Transverse colon (tissue), 4 donors: Measurements from ENCODE around the gene GBX1. TPM values are rescaled to one million over a fixed set of nuclear protein-coding genes. Genes with fewer than 3 reads are reported as not detected.

Experiments used
- DNase-seq: peaks from one replicate; pipeline ENCODE4 v3.0.0-alpha.2; 2019
- H3K27ac ChIP-seq, 4 donors: fragments of 200-600 bp; sonication (generic); 2 replicates each; pipeline ENCODE4 v1.5.1; 2016 to 2018; ENCODE audit warnings: inconsistent platforms in 4 of 4
- H3K27me3 ChIP-seq: fragments of 200-600 bp; sonication (generic); 2 replicates; pipeline ENCODE4 v1.5.1; 2017; ENCODE audit warnings: inconsistent platforms
- H3K36me3 ChIP-seq, 4 donors: fragments of 200-600 bp; sonication (generic); 2 replicates each; pipeline ENCODE4 v1.5.1; 2017 to 2019; ENCODE audit warnings: inconsistent platforms in 4 of 4
- H3K4me1 ChIP-seq, 4 donors: fragments of 200-600 bp; sonication (generic); 2 replicates each; pipeline ENCODE4 v1.5.1; 2017 to 2020; ENCODE audit warnings: inconsistent platforms in 4 of 4
- H3K4me3 ChIP-seq, 4 donors: fragments of 200-600 bp; sonication (generic); 1 replicate in 1 of 4; 2 replicates in 3 of 4; pipeline versions ENCODE4 v1.5.1 to v1.6.1; 2017 to 2019; ENCODE audit warnings: inconsistent platforms in 4 of 4
- H3K9me3 ChIP-seq, 2 donors: fragments of 200-600 bp; sonication (generic); 2 replicates each; pipeline ENCODE4 v1.5.1; 2017 to 2019; ENCODE audit warnings: inconsistent platforms in 2 of 2
- EP300 ChIP-seq: sonication (generic); formaldehyde crosslinking; IDR thresholded peaks from one replicate; pipeline ENCODE4 v1.6.1; 2017; ENCODE audit warnings: antibody characterized with exemption, low read depth
- POLR2A ChIP-seq: fragments of 450-650 bp; IDR thresholded peaks from one replicate; pipeline ENCODE4 v1.6.1; 2016; ENCODE audit warnings: antibody characterized with exemption, mild to moderate bottlenecking, moderate library complexity
- POLR2AphosphoS5 ChIP-seq, 3 donors: sonication (generic); formaldehyde crosslinking; IDR thresholded peaks; one replicate each; pipeline ENCODE4 v1.6.1; 2016; ENCODE audit warnings: antibody characterized with exemption in 3 of 3
- WGBS, 2 donors: methylation state at CpG; one replicate each; pipeline ENCODE4 v1.1.5; 2018; ENCODE audit warnings: low coverage in 1 of 2; 5-methylcytosine and 5-hydroxymethylcytosine counted together
- in situ Hi-C, 4 donors: fragments of 200-750 bp; cut with MboI; loops; one replicate each; pipeline versions ENCODE4 v1.15.0 to v1.15.1; 2017; ENCODE audit warnings: low sequenced_read_pairs in 3 of 4, low pct_ligation_motif_present in 1 of 4, low pct_unique_long_range_greater_than_20kb in 1 of 4
- intact Hi-C: fragments of 100-400 bp; cut with DNase I; formaldehyde crosslinking; loops from one replicate; pipeline ENCODE4 v1.15.1; 2023; ENCODE audit warnings: low total_unique reads
- total RNA-seq, 4 donors: library from RNA; depleted of rRNA; stranded (reverse); fragments of >200 nt; gene quantifications; one replicate each; pipeline ENCODE4 v1.1.0, GENCODE V29; 2016
- TF ChIP-seq, protein P1 (sequence below), 5 experiments: fragments of 200-600 bp in 3 of 5; fragments of 450-650 bp in 2 of 5; sonication (generic) in 3 of 5; IDR thresholded peaks; 1 replicate in 2 of 5; 2 replicates in 3 of 5; pipeline ENCODE4 v1.5.1; 2016 to 2017; ENCODE audit warnings: antibody characterized with exemption in 5 of 5, inconsistent platforms in 3 of 5, mild to moderate bottlenecking in 2 of 5, moderate library complexity in 1 of 5

Gene GBX1
- total RNA-seq, 4 donors from 2014 or later = not detected

DNA sequence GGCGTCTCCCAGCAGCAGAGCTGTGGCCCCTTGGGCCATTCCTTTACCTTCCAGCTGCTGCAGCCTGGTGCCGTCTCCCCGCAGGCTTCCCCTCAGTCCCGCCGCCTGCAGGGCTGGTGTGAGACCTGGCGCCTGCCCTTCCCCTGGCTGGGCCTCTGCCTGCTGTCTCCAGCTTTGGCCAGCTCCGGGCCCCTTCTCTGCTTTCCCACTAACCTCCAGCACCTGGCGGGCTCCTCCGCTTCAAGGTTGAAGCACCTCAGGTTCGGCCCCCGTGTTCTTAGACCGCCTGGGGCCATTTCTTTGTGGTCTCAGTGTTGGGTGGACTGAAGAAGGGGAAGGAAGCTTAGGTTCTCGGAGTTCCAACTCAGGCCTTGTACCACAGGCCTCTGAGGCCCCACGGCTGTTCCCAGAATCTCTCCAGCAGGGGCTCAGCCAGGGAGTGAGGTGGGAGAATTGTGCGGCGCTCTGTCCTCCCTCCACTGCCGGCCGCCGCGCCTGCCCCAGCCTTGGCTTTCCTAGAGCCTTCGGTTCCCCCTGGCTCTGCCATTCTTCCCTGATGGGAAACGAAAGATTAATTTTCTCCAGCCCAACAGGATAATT is 30.3 kb downstream of the GBX1 start:
- TF ChIP-seq POLR2A (no peak), POLR2AphosphoS5 (IDR thresholded peaks at IDR 0.05) (no peak), EP300 (no peak)
- TF ChIP-seq, protein P1, sequence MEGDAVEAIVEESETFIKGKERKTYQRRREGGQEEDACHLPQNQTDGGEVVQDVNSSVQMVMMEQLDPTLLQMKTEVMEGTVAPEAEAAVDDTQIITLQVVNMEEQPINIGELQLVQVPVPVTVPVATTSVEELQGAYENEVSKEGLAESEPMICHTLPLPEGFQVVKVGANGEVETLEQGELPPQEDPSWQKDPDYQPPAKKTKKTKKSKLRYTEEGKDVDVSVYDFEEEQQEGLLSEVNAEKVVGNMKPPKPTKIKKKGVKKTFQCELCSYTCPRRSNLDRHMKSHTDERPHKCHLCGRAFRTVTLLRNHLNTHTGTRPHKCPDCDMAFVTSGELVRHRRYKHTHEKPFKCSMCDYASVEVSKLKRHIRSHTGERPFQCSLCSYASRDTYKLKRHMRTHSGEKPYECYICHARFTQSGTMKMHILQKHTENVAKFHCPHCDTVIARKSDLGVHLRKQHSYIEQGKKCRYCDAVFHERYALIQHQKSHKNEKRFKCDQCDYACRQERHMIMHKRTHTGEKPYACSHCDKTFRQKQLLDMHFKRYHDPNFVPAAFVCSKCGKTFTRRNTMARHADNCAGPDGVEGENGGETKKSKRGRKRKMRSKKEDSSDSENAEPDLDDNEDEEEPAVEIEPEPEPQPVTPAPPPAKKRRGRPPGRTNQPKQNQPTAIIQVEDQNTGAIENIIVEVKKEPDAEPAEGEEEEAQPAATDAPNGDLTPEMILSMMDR (IDR thresholded peaks at IDR 0.05) = no peak
- intact Hi-C loops = no loop called here
- Histone ChIP-seq H3K9me3 (no peaks in the 10 kb centered on the region), H3K4me1 (no peaks in the 10 kb centered on the region), H3K27ac (no peak overlapping the region), H3K27me3 (no peaks in the 10 kb centered on the region), H3K36me3 (peaks cover 0 to 20% (median 9%) of the 10 kb centered on the region in 4 donors), H3K4me3 (no peak overlapping the region)
- WGBS, 2 donors = 88 to 91% methylated on average over 7 to 22 of the region's 22 CpGs
- DNase-seq = no peak
- in situ Hi-C loops = no loop called here

DNA sequence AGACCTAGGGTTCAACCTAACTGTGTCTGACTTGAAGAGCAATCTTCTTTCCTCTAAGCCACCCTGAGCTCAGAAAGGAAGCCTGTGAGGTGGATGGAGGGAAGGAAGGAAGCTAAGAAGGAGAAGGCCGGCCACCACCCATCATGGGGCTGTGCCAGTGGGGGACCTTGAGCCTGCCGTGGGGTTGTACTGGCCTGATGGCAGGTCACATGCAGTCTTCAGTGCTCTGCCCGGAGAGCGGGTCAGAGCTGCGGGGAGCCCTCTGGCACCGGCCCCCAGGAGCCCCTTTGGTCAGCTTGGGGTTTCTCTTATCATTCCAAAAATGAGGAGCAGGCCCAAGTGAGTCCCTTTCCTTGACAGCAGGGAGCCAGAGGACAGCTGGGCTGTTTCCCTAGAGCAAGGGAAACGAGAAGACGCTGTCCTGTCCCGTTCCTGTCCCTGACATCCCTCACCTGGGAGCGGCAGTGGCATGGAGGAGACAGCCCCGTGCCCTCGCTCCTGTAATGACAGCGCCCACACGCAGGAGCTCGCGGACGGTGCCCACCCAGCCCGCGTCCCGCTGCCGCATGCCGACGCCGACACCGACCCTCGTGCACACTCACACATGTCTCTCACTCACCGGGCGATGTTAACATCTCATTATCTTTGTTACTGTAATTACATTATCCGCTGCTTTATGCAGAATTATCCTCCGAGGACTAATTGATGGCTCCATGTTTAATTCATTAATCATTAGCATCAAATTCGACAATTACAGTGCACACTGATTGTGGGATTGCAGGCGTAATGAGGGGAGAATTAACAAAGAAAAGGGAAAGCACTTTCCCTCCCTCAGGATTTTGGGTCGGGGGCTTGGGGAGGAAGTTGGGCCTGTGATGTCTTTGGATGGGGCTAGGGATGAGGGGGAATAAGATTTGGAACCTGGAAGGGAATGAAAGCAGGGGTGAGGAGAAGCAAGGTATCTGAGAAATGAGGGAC is 31.3 kb downstream of the GBX1 start:
- Histone ChIP-seq H3K27ac (no peak overlapping the region), H3K27me3 (no peaks in the 10 kb centered on the region), H3K36me3 (peaks cover 0 to 20% (median 9%) of the 10 kb centered on the region in 4 donors), H3K9me3 (no peaks in the 10 kb centered on the region), H3K4me3 (no peak overlapping the region), H3K4me1 (no peaks in the 10 kb centered on the region)
- DNase-seq = no peak
- WGBS, 2 donors = 90 to 95% methylated on average over 20 to 33 of the region's 33 CpGs
- in situ Hi-C loops (no loop called here), intact Hi-C loops (no loop called here)
- TF ChIP-seq POLR2AphosphoS5 (IDR thresholded peaks at IDR 0.05) (no peak), EP300 (no peak), POLR2A (no peak)
- TF ChIP-seq, protein P1 (IDR thresholded peaks at IDR 0.05) = no peak

DNA sequence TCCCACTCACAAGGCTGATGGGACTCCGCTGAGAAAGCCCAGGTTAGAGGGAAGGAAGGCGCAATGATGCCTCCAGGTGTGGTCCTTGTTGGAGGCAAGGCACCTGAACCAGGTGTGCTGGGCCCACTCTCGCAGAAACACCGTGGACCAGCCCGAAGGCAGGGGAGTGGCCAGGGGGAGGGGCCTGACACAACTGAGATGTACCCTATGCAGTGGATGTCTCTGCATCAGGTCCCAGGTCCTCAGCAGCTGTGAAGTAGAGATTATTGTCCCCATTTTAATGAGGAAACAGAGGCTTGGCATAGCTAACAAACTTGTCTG is 32.0 kb downstream of the GBX1 start:
- 99% methylated on average over 5 of the region's 5 CpGs; no CpG with 5 or more reads in 1 of the 2 donors for WGBS, 2 donors
- intact Hi-C loops = no loop called here
- no peaks in the 10 kb centered on the region for H3K9me3 ChIP-seq
- TF ChIP-seq, protein P1 (IDR thresholded peaks at IDR 0.05) = no peak
- no peak for TF ChIP-seq POLR2AphosphoS5 (IDR thresholded peaks at IDR 0.05)
- TF ChIP-seq EP300 = no peak
- no peak for TF ChIP-seq POLR2A
- no peak overlapping the region for H3K27ac ChIP-seq
- DNase-seq = no peak
- peaks cover 0 to 20% (median 9%) of the 10 kb centered on the region in 4 donors for H3K36me3 ChIP-seq
- in situ Hi-C loops = no loop called here
- no peak overlapping the region for H3K4me3 ChIP-seq
- H3K4me1 ChIP-seq = no peaks in the 10 kb centered on the region
- no peaks in the 10 kb centered on the region for H3K27me3 ChIP-seq

DNA sequence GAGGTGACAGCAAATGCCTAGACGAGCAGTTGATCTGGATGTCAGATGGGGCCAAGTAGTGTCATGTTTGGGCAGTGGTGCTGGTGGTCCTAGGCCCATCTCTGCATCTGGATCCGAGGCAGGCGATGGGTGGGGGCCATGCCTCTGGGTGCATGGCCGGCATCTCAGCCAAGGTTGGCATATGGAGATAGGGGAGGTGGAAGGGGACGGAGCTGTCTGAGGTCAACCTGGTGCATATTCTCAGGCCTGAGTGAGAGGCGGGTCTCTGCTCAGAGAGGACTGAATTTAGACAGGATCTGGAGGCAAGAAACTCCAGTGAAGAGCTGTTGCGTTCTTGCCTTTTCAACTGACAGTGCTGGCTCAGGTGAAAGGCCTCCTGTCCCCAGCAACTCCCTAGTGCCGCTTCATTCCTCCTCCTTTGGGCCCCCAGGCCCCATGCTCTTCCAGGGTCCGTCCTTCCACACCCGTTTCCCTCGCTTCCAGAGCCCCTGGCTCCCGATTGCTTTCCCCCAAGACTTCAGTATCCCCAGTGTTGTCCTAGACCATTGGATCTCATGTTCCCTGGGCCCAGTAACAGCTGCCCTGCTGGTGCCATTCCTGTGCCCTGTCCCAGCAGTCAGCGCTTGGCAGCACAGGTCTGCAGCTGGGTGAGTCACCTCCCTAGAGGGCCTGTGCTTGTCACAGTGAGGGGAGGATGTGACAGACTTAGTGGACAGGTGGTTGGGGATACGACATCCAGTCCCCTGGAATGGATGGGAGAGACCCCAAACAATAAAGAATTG is 32.6 kb downstream of the GBX1 start:
- Histone ChIP-seq H3K4me3 (no peak overlapping the region), H3K9me3 (no peaks in the 10 kb centered on the region), H3K4me1 (no peaks in the 10 kb centered on the region), H3K27me3 (no peaks in the 10 kb centered on the region), H3K36me3 (peaks cover 0 to 20% (median 9%) of the 10 kb centered on the region in 4 donors), H3K27ac (no peak overlapping the region)
- no peak for DNase-seq
- TF ChIP-seq POLR2A (no peak), POLR2AphosphoS5 (IDR thresholded peaks at IDR 0.05) (no peak), EP300 (no peak)
- TF ChIP-seq, protein P1 (IDR thresholded peaks at IDR 0.05) = no peak
- WGBS, 2 donors = 94% methylated on average over 14 of the region's 14 CpGs; no CpG with 5 or more reads in 1 of the 2 donors
- in situ Hi-C loops (no loop called here), intact Hi-C loops (no loop called here)
